ENCODE data around the gene TNFAIP6.
"Not testable (repeated sequence)": the region's sequence is repeated elsewhere in the genome, so short reads cannot be mapped to it uniquely, and the experiment has no call there.

Gene TNFAIP6
- 0.50 to 1,267 (median 4.0) reads per million in 17 experiments for total RNA-seq

DNA sequence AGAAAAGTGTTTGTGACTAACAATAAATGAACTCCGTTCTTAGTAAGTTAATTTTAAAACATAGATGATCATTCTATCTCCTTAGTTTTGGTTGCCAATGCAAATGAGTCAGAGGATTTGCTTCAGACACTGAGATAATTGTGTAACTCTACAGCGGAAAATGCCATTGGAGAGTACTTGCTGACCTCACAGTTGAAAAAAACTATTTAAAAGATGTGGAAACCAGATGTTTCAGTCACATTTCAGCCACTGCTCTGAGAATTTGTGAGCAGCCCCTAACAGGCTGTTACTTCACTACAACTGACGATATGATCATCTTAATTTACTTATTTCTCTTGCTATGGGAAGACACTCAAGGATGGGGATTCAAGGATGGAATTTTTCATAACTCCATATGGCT lies at the start of gene TNFAIP6:
Gene TNFAIP6 (plus strand): TSS at position 234 of the 400 bp plus-strand sequence. CDS start 75 bp downstream, at position 309.
- peak; percentile 64 to 93 (median 78) for DNase-seq

DNA sequence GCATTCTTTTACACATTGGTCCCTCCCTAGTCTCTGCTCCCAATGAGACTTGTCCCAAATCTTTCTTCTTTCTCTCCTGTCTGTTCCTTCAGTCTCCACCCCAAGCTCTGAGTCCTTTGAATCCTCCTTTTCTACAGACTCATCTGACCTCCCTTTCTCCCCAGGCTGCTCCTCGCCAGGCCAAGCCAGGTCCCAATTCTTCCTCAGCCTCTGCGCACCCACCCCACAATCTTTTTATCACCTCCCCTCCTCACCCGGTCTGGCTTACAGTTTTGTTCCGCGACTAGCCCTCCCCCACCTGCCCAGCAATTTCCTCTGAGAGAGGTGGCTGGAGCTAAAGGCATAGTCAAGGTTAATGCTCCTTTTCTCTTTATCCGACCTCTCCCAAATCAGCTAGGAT lies 47.1 kb upstream of the TNFAIP6 start:
- not testable (repeated sequence) for DNase-seq

DNA sequence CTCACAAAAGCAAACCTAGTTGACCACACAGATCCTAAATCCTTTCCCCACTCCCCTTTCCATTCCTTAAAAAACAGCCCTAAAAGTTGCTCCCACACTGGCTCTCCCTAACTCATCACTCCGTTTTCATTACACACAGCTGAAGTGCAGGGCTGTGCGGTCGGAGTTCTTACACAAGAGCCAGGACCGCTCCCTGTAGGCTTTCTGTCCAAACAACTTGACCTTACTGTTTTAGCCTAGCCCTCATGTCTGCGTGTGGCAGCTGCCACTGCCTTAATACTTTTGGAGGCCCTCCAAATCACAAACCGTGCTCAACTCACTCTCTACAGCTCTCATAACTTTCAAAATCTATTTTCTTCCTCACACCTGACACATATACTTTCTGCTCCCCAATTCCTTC lies 45.0 kb upstream of the TNFAIP6 start:
- DNase-seq, result not testable (repeated sequence)

DNA sequence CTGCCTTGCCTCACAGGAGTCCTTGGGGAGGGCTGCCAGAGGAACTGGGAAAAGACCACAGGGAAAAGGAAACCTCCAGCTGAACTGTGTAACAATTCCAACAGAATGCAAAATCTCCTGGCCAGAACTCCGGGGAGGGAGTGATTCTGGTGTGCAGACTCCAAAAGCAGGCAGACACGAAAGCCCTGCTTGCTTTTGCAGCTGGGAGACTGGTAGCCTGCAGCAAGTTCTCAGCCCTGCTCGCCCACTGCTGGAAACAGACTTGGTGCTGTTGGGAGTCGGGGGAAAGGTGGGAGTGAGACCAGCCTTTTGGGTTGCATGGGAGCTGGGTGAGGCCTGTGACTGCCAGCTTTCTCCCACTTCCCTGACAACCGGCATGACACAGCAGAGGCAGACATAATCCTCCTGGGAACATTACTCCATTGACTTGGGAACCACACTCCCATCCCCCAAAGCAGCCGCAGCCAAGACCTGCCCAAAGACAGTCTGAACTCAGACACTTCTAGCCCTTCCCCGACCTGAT lies 42.0 kb upstream of the TNFAIP6 start:
- no peak for DNase-seq

DNA sequence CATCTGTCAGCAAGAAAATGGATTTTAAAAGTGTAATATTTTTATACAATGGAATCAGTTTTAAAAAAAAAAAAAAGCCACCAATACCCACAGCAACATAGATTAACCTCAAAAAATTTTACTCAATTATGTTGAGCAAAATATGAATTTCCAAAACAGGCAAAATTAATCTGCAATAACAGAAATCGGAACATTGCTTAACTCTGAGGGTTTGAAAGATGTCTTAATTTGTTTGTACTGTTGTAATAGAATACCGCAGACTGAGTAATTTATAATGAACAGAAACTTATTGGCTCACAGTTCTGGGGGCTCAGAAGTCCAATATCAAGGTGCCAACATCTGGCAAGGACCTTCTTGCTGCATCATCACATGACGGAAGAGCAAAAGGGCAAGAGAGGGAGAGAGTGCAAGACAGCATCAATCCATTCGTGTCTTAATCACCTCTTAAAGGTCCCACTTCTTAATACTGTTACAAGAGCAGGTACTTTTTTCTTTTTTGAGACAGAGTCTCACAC lies 31.8 kb upstream of the TNFAIP6 start:
- no peak for DNase-seq

- no peak for DNase-seq
Measured at GRCh38 chr2:151326554-151326953, 30.8 kb upstream of the TNFAIP6 start.

DNA sequence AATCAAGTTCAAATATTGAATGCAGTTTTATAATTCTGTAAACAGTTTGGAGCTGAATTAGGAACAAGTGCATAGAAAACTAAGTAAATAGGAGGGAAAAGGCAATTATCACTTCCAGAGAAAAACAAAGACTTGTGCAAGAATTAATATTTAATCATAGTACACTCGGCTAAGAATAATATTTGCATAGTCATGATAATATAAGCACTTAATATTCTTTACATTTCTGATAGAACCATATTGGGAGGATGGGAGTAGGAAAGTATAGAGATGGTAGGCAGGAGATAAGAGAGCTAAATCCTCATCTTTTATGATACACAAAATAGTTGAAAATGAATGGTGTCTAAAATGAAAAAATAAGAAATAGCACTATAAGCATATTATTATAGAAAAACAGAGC lies 27.4 kb upstream of the TNFAIP6 start:
- DNase-seq, result no peak

DNA sequence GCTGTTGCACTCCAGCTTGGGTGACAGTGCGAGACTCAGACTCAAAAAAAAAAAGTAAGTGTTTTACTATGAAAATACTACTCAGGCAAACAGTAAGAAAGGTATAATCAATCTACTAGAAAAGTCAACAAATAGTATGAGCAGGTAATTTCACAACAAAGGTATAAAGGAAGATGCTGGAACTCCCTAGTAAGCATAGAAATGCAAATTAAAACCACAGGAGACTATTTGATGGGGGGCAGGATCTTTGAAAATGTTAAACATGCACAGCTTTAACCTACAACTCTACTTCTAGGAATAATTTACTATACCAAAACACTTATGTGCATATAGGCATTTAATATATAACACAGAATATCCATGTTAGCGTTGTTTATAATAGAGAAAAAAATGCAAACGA lies 24.3 kb upstream of the TNFAIP6 start:
- no peak for DNase-seq

DNA sequence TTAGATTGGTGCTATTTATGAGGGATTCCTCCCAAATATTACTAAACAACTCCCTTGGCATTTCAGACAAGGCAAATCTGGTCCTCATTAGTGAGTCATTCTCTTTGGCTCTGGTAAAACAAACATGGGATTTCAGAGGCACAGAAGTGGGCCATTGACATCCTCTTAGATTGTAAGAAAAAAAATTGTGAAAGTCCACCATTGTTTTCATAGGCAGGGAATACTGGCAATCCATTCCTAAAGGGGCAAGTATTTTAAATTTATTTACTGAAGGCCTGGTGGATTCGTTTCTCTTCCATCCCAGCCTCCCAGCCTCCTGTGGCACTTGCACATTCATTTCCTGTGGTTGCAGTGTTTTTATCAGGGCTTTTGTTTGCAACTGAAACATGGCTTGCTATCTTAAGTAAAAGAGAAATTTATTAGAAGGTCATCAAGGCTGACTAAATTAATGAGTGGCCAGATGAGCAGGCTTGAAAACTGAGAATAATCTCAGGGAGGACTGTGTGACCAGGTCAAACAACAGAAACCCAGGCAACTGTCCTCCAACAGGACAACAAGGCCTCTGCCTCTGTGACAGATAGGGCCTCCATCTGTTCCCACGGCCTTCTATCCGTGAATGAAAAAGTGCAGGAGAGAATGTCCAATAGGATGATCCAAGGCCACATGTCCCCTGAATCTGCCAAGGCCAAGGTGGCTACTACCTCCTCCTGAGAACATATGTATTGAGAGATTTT lies 23.1 kb upstream of the TNFAIP6 start:
- DNase-seq, result no peak

DNA sequence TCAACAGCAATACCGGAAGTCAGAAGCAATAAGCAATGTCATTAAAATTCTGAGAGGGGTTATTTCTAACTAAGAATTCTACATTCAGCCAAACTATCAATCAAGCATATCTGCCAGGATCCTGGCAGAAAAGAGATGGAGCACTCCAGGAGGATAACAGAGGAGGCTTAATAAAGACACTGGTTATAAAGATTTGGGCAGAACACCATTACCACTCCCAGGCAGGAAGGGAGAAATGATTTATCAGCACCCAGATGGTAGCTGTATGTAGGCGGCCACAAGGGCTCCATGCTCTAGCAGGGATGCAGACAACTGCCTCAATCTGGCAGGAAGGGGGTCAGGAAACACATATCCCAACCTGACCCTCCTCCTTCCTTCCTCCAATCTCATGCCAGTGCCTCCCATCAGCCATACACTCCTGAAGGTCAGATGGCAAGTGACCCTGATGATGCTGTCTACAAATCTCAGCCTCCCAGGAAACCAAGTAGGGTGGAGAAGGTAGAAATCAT lies 20.5 kb upstream of the TNFAIP6 start:
- DNase-seq, result no peak

DNA sequence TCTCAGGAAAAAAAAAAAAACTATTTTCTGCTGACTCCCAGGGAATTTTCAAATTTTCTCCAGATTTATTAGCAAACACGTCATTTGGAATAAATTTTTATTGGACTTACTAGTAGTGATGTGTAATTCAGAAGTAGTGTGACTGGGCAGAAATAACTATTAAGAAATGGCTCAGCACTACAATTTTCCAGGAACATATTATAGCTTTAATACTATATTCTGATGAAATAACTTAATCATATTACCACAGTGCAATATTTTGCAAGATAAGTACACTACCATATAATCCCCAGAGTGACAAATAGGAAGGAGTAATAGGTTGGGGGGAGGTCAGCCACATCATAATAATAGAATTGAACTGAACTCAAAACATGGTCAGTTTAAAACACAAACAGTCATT lies 19.7 kb upstream of the TNFAIP6 start:
- DNase-seq, result peak in 1 of 4 experiments; percentile 54

DNA sequence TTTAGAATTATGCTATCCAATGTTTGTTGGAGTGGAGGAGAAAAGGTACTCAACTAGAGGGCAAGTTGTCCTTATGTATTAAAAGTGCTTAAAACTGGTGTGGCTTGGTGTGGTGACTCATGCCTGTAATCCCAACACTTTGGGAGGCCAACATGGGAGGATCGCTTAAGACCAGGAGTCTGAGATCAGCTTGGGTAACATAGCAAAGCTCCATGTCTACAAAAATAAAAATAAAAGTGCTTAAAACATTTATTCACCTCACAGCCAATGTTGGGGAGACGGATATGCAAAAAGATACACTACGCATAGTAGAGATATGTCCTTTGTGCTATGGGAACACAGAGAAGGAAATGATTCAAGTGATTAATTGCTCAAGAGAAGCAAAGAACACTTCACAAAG lies 19.3 kb upstream of the TNFAIP6 start:
- DNase-seq, result no peak

GRCh38 chr2:151343073-151343472 lies 14.3 kb upstream of the TNFAIP6 start:
- no peak for DNase-seq

DNA sequence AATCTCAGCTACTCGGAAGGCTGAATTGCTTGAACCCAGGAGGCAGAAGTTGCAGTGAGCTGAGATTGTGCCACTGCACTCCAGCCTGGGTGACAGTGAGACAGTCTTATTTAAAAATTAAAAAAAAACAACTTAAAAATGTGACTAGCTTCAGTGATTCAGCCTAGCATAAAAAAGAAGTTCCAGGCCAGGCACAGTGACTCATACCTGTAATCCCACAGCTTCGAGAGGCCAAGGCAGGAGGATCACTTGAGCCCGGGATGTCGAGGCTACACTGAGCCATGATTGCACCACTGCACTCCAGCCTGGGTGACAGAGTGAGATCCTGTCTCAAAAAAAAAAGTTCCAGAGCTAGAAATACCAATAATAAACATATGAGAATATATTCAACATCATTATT lies 13.2 kb upstream of the TNFAIP6 start:
- DNase-seq, result not testable (repeated sequence)

DNA sequence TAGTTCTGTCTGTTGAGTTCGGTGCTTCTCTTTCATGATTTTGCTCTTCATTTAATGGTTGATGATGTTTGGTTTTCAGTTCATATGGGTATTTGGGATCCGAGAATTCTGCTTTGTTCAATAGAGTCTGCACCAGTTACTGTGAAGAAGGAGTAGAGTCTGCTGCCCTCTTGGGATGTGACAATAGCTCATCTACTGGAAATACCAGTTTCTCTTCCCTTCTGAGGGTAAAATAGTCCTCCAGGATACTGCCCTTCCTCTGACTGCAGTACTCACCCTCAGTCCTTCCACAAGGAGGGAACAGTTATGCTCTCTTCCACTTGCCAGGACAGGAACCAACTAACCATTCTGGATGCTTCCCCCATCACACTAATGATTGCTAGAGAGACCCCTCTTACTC lies 12.5 kb upstream of the TNFAIP6 start:
- DNase-seq, result no peak

DNA sequence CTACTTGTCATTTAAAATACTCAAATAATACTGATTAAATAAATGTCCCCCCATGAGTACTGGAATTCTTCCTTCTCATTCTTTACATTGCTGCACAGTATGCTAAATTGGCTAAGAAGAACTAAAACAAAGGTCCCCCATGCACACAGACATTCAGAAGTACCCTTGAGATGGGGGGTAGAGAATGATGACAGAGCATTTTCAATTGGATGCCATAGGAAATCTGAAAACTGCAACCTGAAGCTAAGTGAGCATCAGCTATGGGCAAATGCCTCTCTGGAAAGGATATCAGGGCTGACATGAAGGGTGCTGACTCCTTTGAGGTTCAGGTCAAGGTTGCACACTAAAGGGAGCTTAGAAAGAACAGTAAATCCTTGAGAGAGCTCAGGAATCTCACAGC lies 10.1 kb upstream of the TNFAIP6 start:
- no peak for DNase-seq

DNA sequence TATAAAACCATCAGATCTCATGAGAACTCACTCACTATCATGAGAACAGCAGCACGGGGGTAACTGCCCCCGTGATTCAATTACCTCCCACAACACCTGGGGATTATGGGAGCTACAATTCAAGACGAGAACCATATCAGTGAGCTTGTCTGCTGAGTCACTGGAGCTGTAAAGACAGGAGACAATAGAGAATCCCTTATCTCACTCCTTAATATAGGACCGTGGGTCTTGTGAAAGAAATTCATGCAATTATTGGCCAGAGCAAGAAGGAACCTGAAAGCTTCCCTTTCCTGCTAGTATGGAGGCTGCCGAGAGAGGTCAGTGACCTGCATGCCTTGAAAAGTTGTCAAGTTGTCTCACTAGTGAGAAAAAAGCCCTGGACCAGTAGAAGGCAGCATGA lies 9.5 kb upstream of the TNFAIP6 start:
- DNase-seq, result peak; percentile 12 to 53 (median 40)

DNA sequence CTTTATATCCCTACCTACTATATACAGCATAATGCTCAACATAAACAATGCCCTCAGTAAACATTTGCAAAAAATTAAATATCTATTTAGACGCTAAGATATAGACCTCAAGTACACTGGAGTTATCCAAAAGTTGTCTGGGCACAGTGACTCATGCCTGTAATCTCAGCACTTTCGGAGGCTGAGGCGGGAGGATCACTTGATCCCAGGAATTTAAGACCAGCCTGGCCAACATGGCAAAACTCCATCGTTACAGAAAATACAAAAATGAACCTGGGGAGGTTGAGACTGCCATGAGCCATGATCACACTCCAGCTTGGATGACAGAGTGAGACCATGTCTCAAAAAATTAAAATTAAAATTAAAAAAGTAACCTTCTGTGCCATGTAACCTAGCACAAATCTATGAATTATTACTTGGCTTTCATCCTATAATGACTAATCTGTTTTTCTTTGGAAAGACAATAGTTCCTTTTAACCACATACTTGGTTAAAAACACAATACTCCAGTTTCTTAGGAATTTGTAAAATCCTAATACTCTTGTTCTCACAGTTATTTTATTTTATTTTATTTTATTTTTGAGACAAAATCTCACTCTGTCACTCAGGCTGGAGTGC lies 6.7 kb upstream of the TNFAIP6 start:
- DNase-seq, result no peak

- no peak for DNase-seq
Measured at GRCh38 chr2:151353995-151354394, 3.4 kb upstream of the TNFAIP6 start.

DNA sequence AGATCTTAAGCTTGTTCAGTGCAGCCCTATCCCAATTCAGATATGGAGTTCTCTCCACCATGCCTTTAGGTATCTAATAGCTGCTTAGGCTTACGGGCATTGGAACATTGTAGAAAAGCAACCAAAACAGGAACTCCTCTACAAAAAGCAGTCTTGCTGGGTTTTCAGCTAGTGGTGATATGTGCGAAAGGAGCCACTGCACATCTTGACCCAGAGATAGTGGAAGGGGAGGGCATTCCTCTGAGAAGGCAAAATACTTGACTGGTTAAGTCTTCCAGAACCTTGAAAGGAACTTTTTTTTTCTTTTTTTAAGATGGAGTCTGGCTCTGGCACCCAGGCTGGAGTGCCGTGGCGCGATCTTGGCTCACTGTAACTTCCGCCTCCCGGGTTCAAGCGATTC lies 2.6 kb upstream of the TNFAIP6 start:
- no peak for DNase-seq

DNA sequence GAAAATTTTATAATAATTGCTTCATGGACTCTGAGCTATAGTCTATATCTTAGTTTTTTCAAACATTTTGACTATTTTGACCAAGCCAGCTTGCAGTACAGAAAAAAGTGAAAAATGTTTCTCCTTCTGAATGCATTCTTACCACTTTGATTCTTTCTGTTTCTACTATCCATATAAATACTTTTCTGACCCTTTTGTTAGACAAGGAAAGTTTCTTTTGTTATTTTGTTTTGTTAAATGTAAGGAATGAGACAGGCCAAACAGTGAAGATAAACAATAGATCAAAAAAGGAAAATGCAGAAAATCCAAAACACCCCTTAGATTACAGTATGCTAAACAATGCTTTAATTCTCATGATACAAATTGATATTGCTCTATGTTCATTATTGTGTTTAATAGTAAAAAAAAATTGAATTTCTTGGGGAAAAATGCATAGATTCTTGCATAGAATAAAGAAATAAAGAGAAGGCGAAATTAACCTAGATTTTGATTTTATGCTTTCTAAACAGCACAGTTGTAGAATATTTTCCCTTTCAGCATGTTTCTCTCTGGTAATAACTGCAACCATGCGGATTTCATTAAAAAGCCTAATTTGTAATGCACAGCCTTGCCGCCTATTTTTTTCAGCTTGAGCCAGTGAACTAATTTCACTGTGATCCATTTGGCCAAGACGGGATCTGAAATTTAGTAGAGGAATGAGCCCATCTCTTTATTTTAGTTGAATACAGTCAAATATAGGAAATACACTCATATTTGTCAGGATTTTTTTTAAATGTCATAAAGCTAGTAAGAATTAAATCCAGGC lies 976 bp downstream of the TNFAIP6 start:
- DNase-seq, result no peak

DNA sequence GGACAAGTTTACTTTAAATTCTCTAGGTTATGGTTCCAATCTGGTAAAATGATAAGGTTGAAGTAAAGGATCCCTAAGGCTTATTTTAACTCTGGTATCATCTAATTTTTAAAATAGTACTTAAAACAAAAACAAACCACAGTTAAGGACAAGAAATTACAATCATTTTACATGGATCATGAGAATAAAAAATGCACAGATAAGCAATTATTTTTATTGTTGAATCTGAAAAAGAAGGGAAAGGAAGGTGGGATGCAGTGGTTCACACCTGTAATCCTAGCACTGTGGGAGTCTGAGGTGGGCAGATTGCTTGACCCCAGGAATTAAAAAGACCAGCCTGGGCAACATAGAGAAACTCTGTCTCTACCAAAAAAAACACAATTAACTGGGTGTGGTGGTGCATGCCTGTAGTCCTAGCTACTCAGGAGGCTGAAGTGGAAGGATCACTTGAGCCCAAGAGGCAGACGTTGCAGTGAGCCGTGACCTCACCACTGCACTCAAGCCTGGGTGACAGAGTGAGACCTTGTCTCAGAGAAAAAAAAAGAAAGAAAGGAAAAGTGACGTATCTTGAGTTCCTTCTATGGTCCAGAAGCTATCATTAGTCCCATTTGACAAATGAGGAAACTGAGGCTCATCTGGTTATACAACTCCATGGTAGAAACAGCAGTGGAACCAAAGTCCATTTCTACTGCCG lies 2.5 kb downstream of the TNFAIP6 start:
- DNase-seq, result no peak
